ENCODE measurements around the gene ALDH1A3. TPM values are rescaled to one million over a fixed set of nuclear protein-coding genes. Genes with fewer than 3 reads are reported as not detected.

Gene ALDH1A3
- total RNA-seq, 4 donors from 2014 or later, result 7.1 to 17.9 (median 8.5) TPM

DNA sequence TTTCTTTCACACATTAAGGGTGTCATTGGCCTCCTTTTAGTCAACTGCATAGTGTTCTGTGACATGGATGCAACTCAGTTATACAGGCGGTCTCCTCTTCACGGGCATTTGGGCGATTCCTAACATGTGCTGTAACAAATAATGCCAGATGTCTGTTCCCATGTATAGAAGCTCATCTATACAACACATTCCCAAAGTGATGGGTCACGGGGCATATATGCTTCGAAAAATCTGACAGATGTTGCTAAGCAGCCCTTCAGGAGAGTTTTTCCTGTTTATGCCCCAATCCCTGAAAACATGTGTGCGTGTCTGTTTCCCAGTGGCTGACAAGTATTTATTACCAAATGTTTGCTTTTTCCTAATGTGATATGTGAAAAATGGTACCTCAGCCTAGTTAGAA, 65.4 kb downstream of the ALDH1A3 start:
- 93% methylated on average over 6 of the region's 6 CpGs for WGBS, 2 donors
- Histone ChIP-seq H3K27me3 (no peaks in the 10 kb centered on the region), H3K27ac (no peak overlapping the region), H3K4me1 (no peaks in the 10 kb centered on the region), H3K9me3 (no peaks in the 10 kb centered on the region), H3K36me3 (no peaks in the 10 kb centered on the region), H3K4me3 (replicated peaks in 1 of 3) (no peak overlapping the region)
- no peak for DNase-seq
- TF ChIP-seq, protein P1, sequence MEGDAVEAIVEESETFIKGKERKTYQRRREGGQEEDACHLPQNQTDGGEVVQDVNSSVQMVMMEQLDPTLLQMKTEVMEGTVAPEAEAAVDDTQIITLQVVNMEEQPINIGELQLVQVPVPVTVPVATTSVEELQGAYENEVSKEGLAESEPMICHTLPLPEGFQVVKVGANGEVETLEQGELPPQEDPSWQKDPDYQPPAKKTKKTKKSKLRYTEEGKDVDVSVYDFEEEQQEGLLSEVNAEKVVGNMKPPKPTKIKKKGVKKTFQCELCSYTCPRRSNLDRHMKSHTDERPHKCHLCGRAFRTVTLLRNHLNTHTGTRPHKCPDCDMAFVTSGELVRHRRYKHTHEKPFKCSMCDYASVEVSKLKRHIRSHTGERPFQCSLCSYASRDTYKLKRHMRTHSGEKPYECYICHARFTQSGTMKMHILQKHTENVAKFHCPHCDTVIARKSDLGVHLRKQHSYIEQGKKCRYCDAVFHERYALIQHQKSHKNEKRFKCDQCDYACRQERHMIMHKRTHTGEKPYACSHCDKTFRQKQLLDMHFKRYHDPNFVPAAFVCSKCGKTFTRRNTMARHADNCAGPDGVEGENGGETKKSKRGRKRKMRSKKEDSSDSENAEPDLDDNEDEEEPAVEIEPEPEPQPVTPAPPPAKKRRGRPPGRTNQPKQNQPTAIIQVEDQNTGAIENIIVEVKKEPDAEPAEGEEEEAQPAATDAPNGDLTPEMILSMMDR (IDR thresholded peaks at IDR 0.05), result no peak
- TF ChIP-seq POLR2A (IDR thresholded peaks at IDR 0.05), result no peak
- intact Hi-C loops (cut with DNase I), result no loop called here

DNA sequence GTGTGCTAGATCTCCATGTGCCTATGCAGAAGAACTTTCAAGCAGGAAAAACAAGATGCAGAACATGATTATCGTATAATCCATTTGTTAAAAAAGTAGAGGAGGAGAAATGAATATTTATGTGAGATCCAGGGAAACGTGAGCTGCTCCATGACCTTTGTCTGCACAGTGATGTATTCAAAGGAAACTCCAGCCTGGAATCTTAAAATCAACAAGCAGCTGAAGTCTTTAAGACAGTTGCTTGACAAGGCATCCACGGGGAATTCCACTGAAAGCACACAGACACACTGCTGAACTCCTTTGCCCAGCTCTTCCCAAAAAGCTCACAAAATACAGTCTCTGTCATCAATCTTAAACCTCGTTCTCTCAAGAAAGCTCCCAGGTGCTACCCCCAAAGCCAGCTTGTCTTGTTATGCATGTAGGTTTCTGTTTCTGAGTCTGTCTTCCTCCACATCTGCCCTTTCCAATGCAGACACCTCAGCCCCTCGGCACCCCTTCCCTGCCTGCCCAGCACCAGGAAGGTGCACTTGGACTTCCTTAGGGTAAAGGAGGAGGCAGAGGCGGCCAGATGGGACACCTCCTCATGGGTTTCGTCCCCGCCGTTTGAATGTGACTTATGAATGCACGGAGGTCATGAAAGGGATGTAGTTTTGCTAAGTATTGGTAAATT, 68.3 kb downstream of the ALDH1A3 start:
- 76% methylated on average over 10 of the region's 10 CpGs for WGBS, 2 donors
- H3K4me3 ChIP-seq (replicated peaks in 1 of 3), result no peak overlapping the region
- H3K9me3 ChIP-seq, result no peaks in the 10 kb centered on the region
- DNase-seq, result no peak
- H3K36me3 ChIP-seq, result no peaks in the 10 kb centered on the region
- H3K27me3 ChIP-seq, result no peaks in the 10 kb centered on the region
- intact Hi-C loops (cut with DNase I), result no loop called here
- H3K4me1 ChIP-seq, result no peaks in the 10 kb centered on the region
- TF ChIP-seq, protein P1 (IDR thresholded peaks at IDR 0.05), result no peak
- TF ChIP-seq POLR2A (IDR thresholded peaks at IDR 0.05), result no peak
- H3K27ac ChIP-seq, result no peak overlapping the region

DNA sequence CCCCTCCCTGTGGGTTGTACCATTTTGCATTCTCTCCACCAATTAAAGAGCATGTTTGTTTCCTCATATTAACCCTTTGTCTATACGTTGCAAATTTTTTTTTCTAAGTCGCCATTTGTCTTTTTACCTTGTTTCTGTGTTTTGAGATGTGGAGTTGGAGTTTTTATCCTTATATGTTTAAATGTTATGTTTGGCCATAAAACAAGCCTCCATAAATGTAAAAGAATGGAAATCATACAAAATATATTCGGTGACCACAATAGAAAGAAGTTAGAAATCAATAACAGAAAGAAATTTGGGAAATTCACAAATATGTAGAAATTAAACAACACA, 68.8 kb downstream of the ALDH1A3 start:
- H3K9me3 ChIP-seq, result no peaks in the 10 kb centered on the region
- no peaks in the 10 kb centered on the region for H3K27me3 ChIP-seq
- WGBS, 2 donors, result 92% methylated on average over 3 of the region's 3 CpGs
- no peak for TF ChIP-seq POLR2A (IDR thresholded peaks at IDR 0.05)
- TF ChIP-seq, protein P1 (IDR thresholded peaks at IDR 0.05), result no peak
- no peaks in the 10 kb centered on the region for H3K4me1 ChIP-seq
- intact Hi-C loops (cut with DNase I), result no loop called here
- no peak overlapping the region for H3K27ac ChIP-seq
- no peak overlapping the region for H3K4me3 ChIP-seq (replicated peaks in 1 of 3)
- DNase-seq, result no peak
- H3K36me3 ChIP-seq, result no peaks in the 10 kb centered on the region

DNA sequence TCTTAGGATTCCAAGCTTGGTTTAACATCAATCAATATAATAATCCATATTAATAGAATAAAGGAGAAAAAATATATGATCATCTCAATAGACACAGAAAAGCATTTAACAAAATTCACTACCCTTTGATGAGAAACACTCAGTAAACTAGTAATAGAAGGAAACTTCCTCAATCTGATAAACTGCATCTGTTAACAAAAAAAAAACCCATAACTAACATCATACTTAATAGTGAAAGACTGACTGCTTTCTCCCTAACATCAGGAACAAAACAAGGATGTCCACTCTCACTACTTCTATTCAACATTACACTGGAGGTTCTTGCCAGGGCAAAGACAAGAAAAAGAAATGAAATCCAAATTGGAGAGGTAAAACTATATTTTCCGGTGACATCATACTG, 70.1 kb downstream of the ALDH1A3 start:
- 95 to 100% methylated on average over 1 of the region's 1 CpG for WGBS, 2 donors
- Histone ChIP-seq H3K36me3 (no peaks in the 10 kb centered on the region), H3K9me3 (no peaks in the 10 kb centered on the region), H3K27ac (no peak overlapping the region), H3K4me1 (no peaks in the 10 kb centered on the region), H3K27me3 (no peaks in the 10 kb centered on the region), H3K4me3 (replicated peaks in 1 of 3) (no peak overlapping the region)
- intact Hi-C loops (cut with DNase I), result no loop called here
- TF ChIP-seq, protein P1 (IDR thresholded peaks at IDR 0.05), result no peak
- TF ChIP-seq POLR2A (IDR thresholded peaks at IDR 0.05), result no peak
- DNase-seq, result no peak

DNA sequence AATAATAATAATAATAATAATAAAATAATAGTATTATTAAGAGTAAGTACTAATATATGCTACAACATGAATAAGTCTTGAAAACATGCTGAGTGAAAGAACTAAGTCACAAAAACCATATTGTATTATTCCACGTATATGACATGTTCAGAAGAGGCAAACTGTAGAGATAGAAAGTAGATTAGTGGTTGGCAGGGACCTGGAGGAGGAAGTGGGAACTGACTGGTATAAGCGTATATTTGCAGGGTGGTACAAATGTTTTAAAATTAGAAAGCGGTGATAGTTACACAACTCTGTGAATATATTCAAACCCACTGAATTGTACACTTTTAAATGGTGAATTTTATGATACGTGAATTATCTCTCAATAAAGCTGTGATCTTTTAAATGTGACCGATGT, 72.3 kb downstream of the ALDH1A3 start:
- H3K4me3 ChIP-seq (replicated peaks in 1 of 3), result no peak overlapping the region
- H3K36me3 ChIP-seq, result no peaks in the 10 kb centered on the region
- no peaks in the 10 kb centered on the region for H3K9me3 ChIP-seq
- H3K27me3 ChIP-seq, result no peaks in the 10 kb centered on the region
- TF ChIP-seq, protein P1 (IDR thresholded peaks at IDR 0.05), result no peak
- TF ChIP-seq POLR2A (IDR thresholded peaks at IDR 0.05), result no peak
- intact Hi-C loops (cut with DNase I), result no loop called here
- H3K27ac ChIP-seq, result no peak overlapping the region
- no peaks in the 10 kb centered on the region for H3K4me1 ChIP-seq
- DNase-seq, result no peak
- WGBS, 2 donors, result 89 to 92% methylated on average over 5 of the region's 5 CpGs

All from thyroid gland (tissue), 4 donors.